Measurements from ENCODE around the gene PXYLP1.
A peak's percentile ranks its signal among the peaks of the same experiment; 100 is the strongest.

Gene PXYLP1

GRCh38 chr3:141328286-141329166 is 96.9 kb downstream of the PXYLP1 start:
- TF ChIP-seq, protein P1, sequence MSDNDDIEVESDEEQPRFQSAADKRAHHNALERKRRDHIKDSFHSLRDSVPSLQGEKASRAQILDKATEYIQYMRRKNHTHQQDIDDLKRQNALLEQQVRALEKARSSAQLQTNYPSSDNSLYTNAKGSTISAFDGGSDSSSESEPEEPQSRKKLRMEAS (IDR thresholded peaks at IDR 0.05; ENCODE audit: low read depth, low read length) = no peak
- no peak for TF ChIP-seq POLR2A (IDR thresholded peaks at IDR 0.05; ENCODE audit: extremely low read depth, insufficient read length)
- TF ChIP-seq CTCF (IDR thresholded peaks at IDR 0.05; ENCODE audit: low read depth, low read length) = no peak
- TF ChIP-seq MYC (IDR thresholded peaks at IDR 0.05; ENCODE audit: low read depth, low read length) = no peak
- DNase-seq (ENCODE audit: low read depth) = no peak
- no peak overlapping the region for H3K4me3 ChIP-seq (ENCODE audit: low read depth, low read length)

DNA sequence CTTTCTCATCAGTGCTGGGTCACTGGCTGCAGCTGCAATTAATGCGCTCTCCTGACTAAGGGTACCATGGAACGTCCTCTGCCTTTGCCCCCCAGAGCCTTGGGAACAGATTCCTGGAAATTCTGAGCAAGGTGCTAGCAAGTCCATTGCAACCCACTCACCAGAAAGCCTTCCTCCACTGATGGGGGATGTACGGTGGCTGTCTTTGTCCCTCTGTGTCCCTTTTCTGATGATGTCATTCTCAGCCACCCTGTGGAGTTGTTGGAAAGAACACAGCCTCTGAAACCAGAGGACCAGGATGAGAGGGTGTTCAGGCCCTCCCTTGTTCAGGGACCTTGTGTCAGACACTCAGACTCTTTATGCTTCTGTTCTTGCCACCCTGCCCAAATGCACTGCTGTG is 98.6 kb downstream of the PXYLP1 start:
- H3K4me3 ChIP-seq (ENCODE audit: low read depth, low read length) = no peak overlapping the region
- TF ChIP-seq CTCF (IDR thresholded peaks at IDR 0.05; ENCODE audit: low read depth, low read length) (no peak), MYC (IDR thresholded peaks at IDR 0.05; ENCODE audit: low read depth, low read length) (no peak), POLR2A (IDR thresholded peaks at IDR 0.05; ENCODE audit: extremely low read depth, insufficient read length) (no peak)
- TF ChIP-seq, protein P1 (IDR thresholded peaks at IDR 0.05; ENCODE audit: low read depth, low read length) = no peak
- no peak for DNase-seq (ENCODE audit: low read depth)

DNA sequence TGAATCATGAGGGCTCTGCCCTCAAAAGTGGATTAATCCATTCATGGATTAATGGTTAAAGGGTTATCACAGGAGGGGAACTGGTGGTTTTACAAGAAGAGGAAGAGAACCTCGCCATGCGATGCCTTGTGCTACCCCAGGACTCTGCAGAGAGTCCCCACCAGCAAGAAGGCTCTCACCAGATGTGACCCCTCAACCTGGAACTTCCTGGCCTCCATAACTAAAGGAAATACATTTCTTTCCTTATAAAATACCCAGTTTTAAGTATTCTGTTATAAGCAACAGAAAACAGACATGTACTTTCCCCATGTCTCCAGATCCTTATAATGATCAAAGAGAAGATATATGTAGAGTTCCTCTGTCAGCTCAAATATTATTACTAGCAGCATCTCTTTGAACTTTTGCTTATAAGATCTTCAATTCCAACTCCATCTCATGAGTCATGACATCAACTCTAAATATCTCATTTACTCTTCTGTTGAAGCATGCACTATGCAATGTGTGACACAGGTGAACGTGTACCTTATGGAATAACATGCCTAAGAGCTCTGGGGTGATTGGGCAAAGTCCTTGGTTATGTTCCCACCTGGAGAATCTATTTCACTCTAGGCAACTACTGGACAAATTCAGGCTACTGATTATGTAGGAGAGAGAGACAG is 99.2 kb downstream of the PXYLP1 start:
- TF ChIP-seq, protein P1 (IDR thresholded peaks at IDR 0.05; ENCODE audit: low read depth, low read length) = no peak
- H3K4me3 ChIP-seq (ENCODE audit: low read depth, low read length) = no peak overlapping the region
- peak; percentile 27 for DNase-seq (ENCODE audit: low read depth)

DNA sequence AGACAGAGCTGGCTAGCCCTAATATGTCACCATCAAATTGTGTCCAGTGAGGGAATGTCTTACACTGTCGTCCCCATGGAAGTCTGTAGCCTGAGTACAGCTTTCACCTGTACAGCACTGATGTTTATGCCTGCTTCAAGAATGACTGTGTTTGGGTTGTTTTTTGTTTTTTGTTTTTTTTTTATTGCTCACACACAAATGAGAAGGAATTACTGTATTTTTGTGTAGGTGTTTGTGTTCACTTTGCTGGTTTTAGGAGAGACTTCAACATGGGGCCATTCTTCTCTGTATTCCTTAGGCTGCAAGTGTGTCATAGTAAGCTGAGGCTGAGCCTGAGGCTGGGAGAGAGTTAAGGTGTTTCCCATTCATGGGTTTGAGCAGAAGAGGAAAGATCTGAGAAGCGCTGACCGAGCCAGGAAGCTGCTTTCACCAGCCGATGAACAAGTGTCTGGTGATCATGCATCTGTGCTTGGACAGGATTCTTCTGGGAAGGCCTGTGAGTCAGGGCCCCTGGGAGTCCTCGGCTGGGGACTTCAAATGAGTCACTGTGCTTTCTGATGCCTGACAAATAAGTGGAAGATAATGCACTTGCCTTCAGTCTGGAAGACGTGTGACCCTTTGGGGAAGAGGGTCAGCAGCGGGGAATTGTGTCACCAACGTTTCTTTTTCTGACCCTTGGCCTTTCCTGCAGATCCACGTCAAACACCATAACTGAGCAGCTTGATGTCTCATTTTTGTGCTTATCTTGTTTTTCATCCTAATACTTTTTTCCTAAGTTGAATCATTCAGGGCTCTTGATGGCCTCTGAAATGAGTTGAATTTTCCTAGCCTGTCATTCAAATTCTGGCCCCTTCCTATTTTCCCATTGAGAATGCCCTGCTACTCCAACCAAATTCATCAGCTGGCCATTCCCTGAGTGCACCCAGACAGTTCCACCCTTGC is 100.0 kb downstream of the PXYLP1 start:
- peak; percentile 93 for DNase-seq (ENCODE audit: low read depth)
- TF ChIP-seq MYC (IDR thresholded peaks at IDR 0.05; ENCODE audit: low read depth, low read length) = peak; percentile 19; the same call in 1 of the 2 replicates
- TF ChIP-seq, protein P1 (IDR thresholded peaks at IDR 0.05; ENCODE audit: low read depth, low read length) = no peak
- no peak overlapping the region for H3K4me3 ChIP-seq (ENCODE audit: low read depth, low read length)

- DNase-seq (ENCODE audit: low read depth) = no peak
- no peak overlapping the region for H3K4me3 ChIP-seq (ENCODE audit: low read depth, low read length)
- TF ChIP-seq MYC (IDR thresholded peaks at IDR 0.05; ENCODE audit: low read depth, low read length) (no peak), POLR2A (IDR thresholded peaks at IDR 0.05; ENCODE audit: extremely low read depth, insufficient read length) (no peak), CTCF (IDR thresholded peaks at IDR 0.05; ENCODE audit: low read depth, low read length) (no peak)
- TF ChIP-seq, protein P1 (IDR thresholded peaks at IDR 0.05; ENCODE audit: low read depth, low read length) = no peak
These were observed 100.8 kb downstream of the PXYLP1 start for GRCh38 chr3:141332416-141332815.

GRCh38 chr3:141333836-141334626 is 102.4 kb downstream of the PXYLP1 start:
- no peak overlapping the region for H3K4me3 ChIP-seq (ENCODE audit: low read depth, low read length)
- TF ChIP-seq POLR2A (IDR thresholded peaks at IDR 0.05; ENCODE audit: extremely low read depth, insufficient read length) (no peak), MYC (IDR thresholded peaks at IDR 0.05; ENCODE audit: low read depth, low read length) (no peak), CTCF (IDR thresholded peaks at IDR 0.05; ENCODE audit: low read depth, low read length) (no peak)
- TF ChIP-seq, protein P1 (IDR thresholded peaks at IDR 0.05; ENCODE audit: low read depth, low read length) = no peak
- DNase-seq (ENCODE audit: low read depth) = no peak

Data from NB4 (cell line).